HepG2 (cell line): ENCODE data around the gene AJM1. TPM values are rescaled to one million over a fixed set of nuclear protein-coding genes. Genes with fewer than 3 reads are reported as not detected.

Source experiments
- ARHGAP35 ChIP-seq: sonication (generic); formaldehyde crosslinking; IDR thresholded peaks from 2 replicates; pipeline ENCODE4 v1.9.0; 2022; ENCODE audit warnings: mild to moderate bottlenecking, inconsistent platforms, moderate library complexity, missing genetic modification reagents, borderline replicate concordance
- E2F2 ChIP-seq: sonication (generic); formaldehyde crosslinking; IDR thresholded peaks from 2 replicates; pipeline ENCODE4 v1.4.0; 2020; ENCODE audit warnings: missing genetic modification reagents, borderline replicate concordance
- GMEB1 ChIP-seq: sonication (generic); formaldehyde crosslinking; IDR thresholded peaks from 2 replicates; pipeline ENCODE4 v1.5.1; 2020; ENCODE audit warnings: missing genetic modification reagents, mild to moderate bottlenecking, borderline replicate concordance
- MAZ ChIP-seq, 2 experiments: sonication (generic) in 1 of 2; formaldehyde crosslinking in 1 of 2; IDR thresholded peaks; 2 replicates each; pipeline versions ENCODE4 v1.5.0 to v1.6.1; 2012 to 2020; ENCODE audit warnings: low read depth in 2 of 2, mild to moderate bottlenecking in 2 of 2, borderline replicate concordance in 1 of 2, improper control_type of control experiment in 1 of 2, low read length in 1 of 2, missing genetic modification reagents in 1 of 2, moderate library complexity in 1 of 2
- MXD1 ChIP-seq: sonication (generic); formaldehyde crosslinking; IDR thresholded peaks from 2 replicates; pipeline ENCODE4 v1.4.0; 2020; ENCODE audit warnings: mild to moderate bottlenecking, missing genetic modification reagents
- POLR2G ChIP-seq: fragments of 200-400 bp; formaldehyde crosslinking; IDR thresholded peaks from 2 replicates; pipeline ENCODE4 v1.6.1; 2018; ENCODE audit warnings: mild to moderate bottlenecking, low read depth, low read length, moderate library complexity
- SALL1 ChIP-seq: sonication (generic); formaldehyde crosslinking; IDR thresholded peaks from 2 replicates; pipeline ENCODE4 v1.8.0; 2022; ENCODE audit warnings: mild to moderate bottlenecking, missing genetic modification reagents
- SMAD1 ChIP-seq: sonication (generic); formaldehyde crosslinking; IDR thresholded peaks from 2 replicates; pipeline ENCODE4 v1.4.0; 2020; ENCODE audit warnings: missing genetic modification reagents, low read depth, mild to moderate bottlenecking, borderline replicate concordance
- SNAPC4 ChIP-seq: sonication (generic); formaldehyde crosslinking; IDR thresholded peaks from 2 replicates; pipeline ENCODE4 v1.4.0; 2020; ENCODE audit warnings: mild to moderate bottlenecking, missing genetic modification reagents
- SP4 ChIP-seq: sonication (generic); formaldehyde crosslinking; IDR thresholded peaks from 2 replicates; pipeline ENCODE4 v1.8.1; 2023; ENCODE audit warnings: mild to moderate bottlenecking, missing genetic modification reagents
- STAT6 ChIP-seq: sonication (generic); formaldehyde crosslinking; IDR thresholded peaks from 2 replicates; pipeline ENCODE4 v1.4.0; 2020; ENCODE audit warnings: missing genetic modification reagents, mild to moderate bottlenecking, borderline replicate concordance
- ZFY ChIP-seq: sonication (generic); formaldehyde crosslinking; IDR thresholded peaks from 2 replicates; pipeline ENCODE4 v1.4.0; 2020; ENCODE audit warnings: missing genetic modification reagents
- ZMAT3 ChIP-seq: sonication (generic); formaldehyde crosslinking; conservative IDR thresholded peaks from 2 replicates; pipeline ENCODE4 v1.7.0; 2021; ENCODE audit warnings: missing genetic modification reagents
- ZNF205 ChIP-seq: IDR thresholded peaks from 2 replicates; pipeline ENCODE4 v1.6.1; 2018; ENCODE audit warnings: missing biosample characterization, missing genetic modification reagents
- ZNF451 ChIP-seq: sonication (generic); formaldehyde crosslinking; IDR thresholded peaks from 2 replicates; pipeline ENCODE4 v1.5.0; 2020; ENCODE audit warnings: mild to moderate bottlenecking, missing genetic modification reagents
- ZNF607 ChIP-seq: sonication (generic); formaldehyde crosslinking; IDR thresholded peaks from 2 replicates; pipeline ENCODE4 v1.5.1; 2020; ENCODE audit warnings: missing genetic modification reagents, mild to moderate bottlenecking, borderline replicate concordance
- ZNF749 ChIP-seq: sonication (generic); formaldehyde crosslinking; IDR thresholded peaks from 2 replicates; pipeline ENCODE4 v1.8.0; 2022; ENCODE audit warnings: mild to moderate bottlenecking, missing genetic modification reagents, moderate library complexity, borderline replicate concordance
- polyA plus RNA-seq, 8 experiments: library from polyadenylated mRNA; depleted of rRNA in 3 of 8; stranded (reverse) in 7 of 8; unstranded in 1 of 8; fragments of >200 nt; fragmentation: Illumina TruSeq in 4 of 8; extraction: Trizol in 4 of 8; gene quantifications; 2 replicates each; pipeline versions ENCODE4 v1.2.1 to v1.2.3, GENCODE V29; 2011 to 2016; ENCODE audit warnings: low read depth in 4 of 8, missing spikeins in 1 of 8, mixed read lengths in 1 of 8; ENCODE audit not compliant: insufficient read depth in 1 of 8
- total RNA-seq, 5 experiments: library from RNA; depleted of rRNA; stranded (reverse); fragments of >200 nt; fragmentation: Illumina TruSeq; extraction: Trizol; gene quantifications; 2 replicates each; pipeline ENCODE4 v1.2.3, GENCODE V29; 2016; ENCODE audit warnings: low read depth in 1 of 5

Gene AJM1
- total and polyA plus RNA-seq, 2 of the 13 experiments (the other 11 are each of a cell fraction or from before 2014, with no cell fraction given), result 1.1 to 1.2 TPM

DNA sequence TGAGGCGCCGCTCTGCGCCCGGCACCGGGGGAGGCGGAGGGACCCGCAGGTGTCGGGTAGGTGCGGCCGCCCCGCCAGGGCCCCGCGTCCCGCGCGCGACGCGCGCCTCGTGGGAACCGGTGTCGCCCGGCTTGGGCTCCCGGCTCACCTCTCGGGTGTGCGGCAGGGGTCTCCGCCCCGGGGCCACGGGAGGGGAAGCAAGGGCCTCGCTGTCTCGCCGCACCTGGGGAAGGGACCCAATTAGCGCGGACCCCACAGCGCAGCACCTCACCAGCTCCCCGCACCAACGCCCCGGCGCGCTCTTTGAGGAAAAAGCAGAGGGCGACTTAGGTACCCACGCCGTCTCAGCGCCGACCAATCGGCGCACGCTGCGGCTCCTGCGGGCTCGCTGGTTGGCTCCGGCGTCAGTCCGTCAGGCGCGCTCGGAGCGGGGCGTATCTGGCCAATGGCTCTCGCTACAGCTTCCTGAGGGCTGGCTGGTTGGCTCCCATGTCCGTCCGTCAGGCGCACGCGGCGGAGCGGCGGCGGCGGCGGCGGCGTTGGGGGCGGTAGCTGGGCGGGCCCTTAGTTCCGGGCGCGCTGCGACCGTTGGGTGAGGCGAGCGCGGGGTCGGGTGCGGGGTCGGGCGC lies 43.8 kb downstream of the AJM1 start, which contains the start of gene TRAF2 (continued):
- no peak for TF ChIP-seq ARHGAP35
- peak; percentile 78 for TF ChIP-seq SP4 (CRISPR knock-in tag)
- peak; percentile 44 for TF ChIP-seq ZNF451 (CRISPR knock-in tag)
- TF ChIP-seq SNAPC4 (CRISPR knock-in tag), result no peak
- TF ChIP-seq ZFY (CRISPR knock-in tag), result peak; percentile 67
- peak; percentile 42; the same call in 1 of the 2 replicates for TF ChIP-seq ZNF749 (CRISPR knock-in tag)
- 0 out of 2 replicates have a peak, but pooled peaks have one; percentile 35 for TF ChIP-seq ZNF205 (CRISPR knock-in tag)
- no peak for TF ChIP-seq MAZ (IDR thresholded peaks at IDR 0.05; ENCODE audit: borderline replicate concordance, low read depth, low read length)
- peak; percentile 59; the same call in 1 of the 2 replicates for TF ChIP-seq MAZ (CRISPR knock-in tag; IDR thresholded peaks at IDR 0.05; ENCODE audit: low read depth)
- TF ChIP-seq SMAD1, result no peak
- TF ChIP-seq E2F2 (CRISPR knock-in tag), result peak; percentile 86; the same call in 1 of the 2 replicates
- no peak for TF ChIP-seq STAT6 (CRISPR knock-in tag)
- TF ChIP-seq ZNF607 (CRISPR knock-in tag), result no peak
- peak; percentile 93 for TF ChIP-seq POLR2G
- TF ChIP-seq GMEB1 (CRISPR knock-in tag), result peak; percentile 92
- peak; percentile 82 for TF ChIP-seq MXD1 (CRISPR knock-in tag)
- peak; percentile 39 for TF ChIP-seq SALL1 (CRISPR knock-in tag)
- TF ChIP-seq ZMAT3, result no peak; the same call in 1 of the 2 replicates
